ENCODE data around the gene EBF3.
A peak's percentile ranks its signal among the peaks of the same experiment; 100 is the strongest.

Gene EBF3

DNA sequence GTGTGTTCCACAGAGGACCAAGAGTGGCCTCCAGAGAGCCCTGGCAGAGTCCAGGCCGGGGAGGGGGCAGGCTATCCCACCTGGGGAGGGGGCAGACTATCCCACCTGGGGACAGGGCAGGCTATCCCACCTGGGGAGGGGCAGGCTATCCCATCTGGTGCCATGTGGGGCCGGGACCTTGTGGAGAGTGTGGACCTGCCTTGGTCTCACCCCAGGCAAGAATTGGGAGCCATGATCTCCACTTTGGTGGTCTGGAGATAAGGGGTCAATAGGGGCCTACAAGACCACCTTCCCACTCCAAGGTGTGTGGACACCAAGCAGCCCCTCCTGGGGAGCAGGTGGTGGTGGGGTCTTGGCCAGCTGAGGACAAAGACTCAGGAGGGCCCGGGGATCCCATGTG, 138.2 kb downstream of the EBF3 start:
- WGBS, 2 donors (ENCODE audit: extremely low coverage in 2 of 2, insufficient read length in 2 of 2, insufficient replicate concordance in 1 of 2): no CpG with 5 or more reads among the region's 3 CpGs
- Histone ChIP-seq H3K4me2 (ENCODE audit: insufficient read depth, low read length, poor library complexity, severe bottlenecking) (no peak overlapping the region), H2AFZ (ENCODE audit: low read length) (no peak overlapping the region), H3K23ac (ENCODE audit: low read depth, low read length, poor library complexity) (no peak overlapping the region), H3K27me3 (ENCODE audit: control insufficient read depth in 3 of 3, insufficient read depth in 3 of 3, low read depth in 1 of 3, low read length in 3 of 3) (no peaks in the 10 kb centered on the region), H4K91ac (ENCODE audit: low read depth, low read length, poor library complexity) (no peak overlapping the region), H3K4ac (ENCODE audit: low read length) (no peak overlapping the region), H4K8ac (ENCODE audit: low read depth, low read length) (no peak overlapping the region), H3K36me3 (replicated peaks in 1 of 2; ENCODE audit: control insufficient read depth in 2 of 2, insufficient read depth in 2 of 2, low read length in 2 of 2) (no peaks in the 10 kb centered on the region), H2BK120ac (ENCODE audit: low read depth, low read length) (no peak overlapping the region), H3K4me3 (ENCODE audit: low read length in 2 of 2) (no peak overlapping the region), H3K9ac (ENCODE audit: low read depth, low read length, poor library complexity) (no peak overlapping the region), H3K79me1 (ENCODE audit: low read depth, low read length) (no peaks in the 10 kb centered on the region), H2BK5ac (ENCODE audit: low read length) (no peak overlapping the region), H3K9me3 (replicated peaks in 1 of 2; ENCODE audit: control insufficient read depth in 2 of 2, insufficient read depth in 1 of 2, low read depth in 1 of 2, low read length in 2 of 2) (no peaks in the 10 kb centered on the region), H3K14ac (ENCODE audit: low read length) (no peak overlapping the region), H3K18ac (ENCODE audit: low read length) (no peak overlapping the region), H2BK15ac (ENCODE audit: low read length) (no peak overlapping the region), H3K27ac (replicated peaks; ENCODE audit: low read length) (no peak overlapping the region), H2BK12ac (ENCODE audit: low read length) (no peak overlapping the region), H3K4me1 (ENCODE audit: control insufficient read depth in 2 of 2, insufficient read depth in 1 of 2, low read depth in 1 of 2, low read length in 2 of 2) (no peaks in the 10 kb centered on the region), H2AK5ac (ENCODE audit: low read depth, low read length) (peak overlapping the region; percentile 83)
- DNase-seq (ENCODE audit: low spot score): no peak

DNA sequence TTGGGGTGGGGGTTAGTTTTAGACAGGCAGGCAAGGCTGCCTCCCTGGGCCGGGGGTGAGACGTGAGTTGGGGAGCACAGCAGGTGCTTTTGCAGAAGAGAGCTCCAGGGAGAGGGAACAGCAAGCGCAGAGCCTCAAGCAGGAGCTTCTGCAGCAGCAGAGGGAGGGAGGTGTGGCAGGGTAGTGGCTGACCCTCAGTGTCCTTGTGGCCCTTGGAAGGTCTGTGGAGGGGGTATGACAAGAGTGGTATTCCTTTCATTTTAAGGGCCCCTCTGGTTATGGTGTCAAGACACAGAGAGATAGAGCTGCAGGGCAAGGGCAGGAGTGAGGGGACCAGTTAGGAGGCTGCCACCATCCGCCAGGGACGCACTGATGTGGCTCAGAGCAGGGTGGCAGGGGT, 138.9 kb downstream of the EBF3 start:
- H4K91ac ChIP-seq (ENCODE audit: low read depth, low read length, poor library complexity): no peak overlapping the region
- no peak overlapping the region for H3K4ac ChIP-seq (ENCODE audit: low read length)
- no peak overlapping the region for H2BK12ac ChIP-seq (ENCODE audit: low read length)
- no peak overlapping the region for H3K4me3 ChIP-seq (ENCODE audit: low read length in 2 of 2)
- H2BK15ac ChIP-seq (ENCODE audit: low read length): no peak overlapping the region
- H3K14ac ChIP-seq (ENCODE audit: low read length): peak overlapping the region; percentile 75
- H3K23ac ChIP-seq (ENCODE audit: low read depth, low read length, poor library complexity): no peak overlapping the region
- H3K9me3 ChIP-seq (replicated peaks in 1 of 2; ENCODE audit: control insufficient read depth in 2 of 2, insufficient read depth in 1 of 2, low read depth in 1 of 2, low read length in 2 of 2): no peaks in the 10 kb centered on the region
- H2AK5ac ChIP-seq (ENCODE audit: low read depth, low read length): no peak overlapping the region
- no peaks in the 10 kb centered on the region for H3K36me3 ChIP-seq (replicated peaks in 1 of 2; ENCODE audit: control insufficient read depth in 2 of 2, insufficient read depth in 2 of 2, low read length in 2 of 2)
- H3K27ac ChIP-seq (replicated peaks; ENCODE audit: low read length): no peak overlapping the region
- no peak overlapping the region for H4K8ac ChIP-seq (ENCODE audit: low read depth, low read length)
- H2BK5ac ChIP-seq (ENCODE audit: low read length): no peak overlapping the region
- H2AFZ ChIP-seq (ENCODE audit: low read length): no peak overlapping the region
- WGBS, 2 donors (ENCODE audit: extremely low coverage in 2 of 2, insufficient read length in 2 of 2, insufficient replicate concordance in 1 of 2): no CpG with 5 or more reads among the region's 5 CpGs
- H3K4me2 ChIP-seq (ENCODE audit: insufficient read depth, low read length, poor library complexity, severe bottlenecking): no peak overlapping the region
- H3K18ac ChIP-seq (ENCODE audit: low read length): no peak overlapping the region
- H3K4me1 ChIP-seq (ENCODE audit: control insufficient read depth in 2 of 2, insufficient read depth in 1 of 2, low read depth in 1 of 2, low read length in 2 of 2): no peaks in the 10 kb centered on the region
- DNase-seq (ENCODE audit: low spot score): no peak
- no peak overlapping the region for H2BK120ac ChIP-seq (ENCODE audit: low read depth, low read length)
- H3K9ac ChIP-seq (ENCODE audit: low read depth, low read length, poor library complexity): no peak overlapping the region
- H3K27me3 ChIP-seq (ENCODE audit: control insufficient read depth in 3 of 3, insufficient read depth in 3 of 3, low read depth in 1 of 3, low read length in 3 of 3): no peaks in the 10 kb centered on the region
- no peaks in the 10 kb centered on the region for H3K79me1 ChIP-seq (ENCODE audit: low read depth, low read length)

GRCh38 chr10:129820451-129820850, 143.6 kb downstream of the EBF3 start:
- Histone ChIP-seq H4K8ac (ENCODE audit: low read depth, low read length) (no peak overlapping the region), H3K4me2 (ENCODE audit: insufficient read depth, low read length, poor library complexity, severe bottlenecking) (no peak overlapping the region), H3K18ac (ENCODE audit: low read length) (peak overlapping the region; percentile 57), H3K9me3 (replicated peaks in 1 of 2; ENCODE audit: control insufficient read depth in 2 of 2, insufficient read depth in 1 of 2, low read depth in 1 of 2, low read length in 2 of 2) (peaks cover 0 to 3% of the 10 kb centered on the region in 2 donors), H3K79me1 (ENCODE audit: low read depth, low read length) (no peaks in the 10 kb centered on the region), H2BK12ac (ENCODE audit: low read length) (no peak overlapping the region), H2AFZ (ENCODE audit: low read length) (no peak overlapping the region), H2BK120ac (ENCODE audit: low read depth, low read length) (no peak overlapping the region), H2AK5ac (ENCODE audit: low read depth, low read length) (no peak overlapping the region), H3K27me3 (ENCODE audit: control insufficient read depth in 3 of 3, insufficient read depth in 3 of 3, low read depth in 1 of 3, low read length in 3 of 3) (no peaks in the 10 kb centered on the region), H3K27ac (replicated peaks; ENCODE audit: low read length) (no peak overlapping the region), H3K9ac (ENCODE audit: low read depth, low read length, poor library complexity) (no peak overlapping the region), H2BK15ac (ENCODE audit: low read length) (no peak overlapping the region), H3K23ac (ENCODE audit: low read depth, low read length, poor library complexity) (no peak overlapping the region), H4K91ac (ENCODE audit: low read depth, low read length, poor library complexity) (no peak overlapping the region), H2BK5ac (ENCODE audit: low read length) (no peak overlapping the region), H3K4me1 (ENCODE audit: control insufficient read depth in 2 of 2, insufficient read depth in 1 of 2, low read depth in 1 of 2, low read length in 2 of 2) (no peaks in the 10 kb centered on the region), H3K4ac (ENCODE audit: low read length) (no peak overlapping the region), H3K14ac (ENCODE audit: low read length) (no peak overlapping the region), H3K36me3 (replicated peaks in 1 of 2; ENCODE audit: control insufficient read depth in 2 of 2, insufficient read depth in 2 of 2, low read length in 2 of 2) (no peaks in the 10 kb centered on the region), H3K4me3 (ENCODE audit: low read length in 2 of 2) (no peak overlapping the region)
- no CpG with 5 or more reads among the region's 3 CpGs for WGBS, 2 donors (ENCODE audit: extremely low coverage in 2 of 2, insufficient read length in 2 of 2, insufficient replicate concordance in 1 of 2)
- DNase-seq (ENCODE audit: low spot score): no peak

DNA sequence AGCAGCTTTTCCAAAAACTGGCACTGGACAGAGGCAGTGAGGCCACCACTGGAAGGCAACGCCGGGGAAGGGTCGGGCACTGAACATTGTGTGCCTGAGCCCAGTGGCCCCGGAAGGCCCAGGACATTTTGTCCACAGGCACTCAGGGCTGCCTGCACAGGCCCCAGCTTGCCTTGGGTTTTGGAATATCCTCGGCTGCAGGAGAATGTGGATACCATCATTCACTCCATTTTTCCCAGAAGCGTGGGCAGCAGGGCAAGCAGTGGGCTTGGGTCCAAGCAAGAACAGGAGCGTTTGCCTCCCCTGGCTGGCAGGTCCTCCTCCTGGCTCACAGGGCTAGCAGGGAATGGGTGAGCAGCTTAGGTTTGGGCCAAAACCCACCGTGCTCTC, 147.4 kb downstream of the EBF3 start:
- Histone ChIP-seq H3K36me3 (replicated peaks in 1 of 2; ENCODE audit: control insufficient read depth in 2 of 2, insufficient read depth in 2 of 2, low read length in 2 of 2) (no peaks in the 10 kb centered on the region), H3K9me3 (replicated peaks in 1 of 2; ENCODE audit: control insufficient read depth in 2 of 2, insufficient read depth in 1 of 2, low read depth in 1 of 2, low read length in 2 of 2) (peaks cover 0 to 3% of the 10 kb centered on the region in 2 donors), H3K18ac (ENCODE audit: low read length) (peak overlapping the region; percentile 68), H3K4me3 (ENCODE audit: low read length in 2 of 2) (no peak overlapping the region), H3K23ac (ENCODE audit: low read depth, low read length, poor library complexity) (no peak overlapping the region), H3K27ac (replicated peaks; ENCODE audit: low read length) (no peak overlapping the region), H3K4ac (ENCODE audit: low read length) (no peak overlapping the region), H2BK5ac (ENCODE audit: low read length) (no peak overlapping the region), H2BK120ac (ENCODE audit: low read depth, low read length) (no peak overlapping the region), H4K8ac (ENCODE audit: low read depth, low read length) (no peak overlapping the region), H2BK12ac (ENCODE audit: low read length) (no peak overlapping the region), H3K4me1 (ENCODE audit: control insufficient read depth in 2 of 2, insufficient read depth in 1 of 2, low read depth in 1 of 2, low read length in 2 of 2) (peaks cover 0 to 2% of the 10 kb centered on the region in 2 donors), H3K14ac (ENCODE audit: low read length) (no peak overlapping the region), H3K79me1 (ENCODE audit: low read depth, low read length) (no peaks in the 10 kb centered on the region), H3K4me2 (ENCODE audit: insufficient read depth, low read length, poor library complexity, severe bottlenecking) (no peak overlapping the region), H3K27me3 (ENCODE audit: control insufficient read depth in 3 of 3, insufficient read depth in 3 of 3, low read depth in 1 of 3, low read length in 3 of 3) (no peaks in the 10 kb centered on the region), H4K91ac (ENCODE audit: low read depth, low read length, poor library complexity) (no peak overlapping the region), H2BK15ac (ENCODE audit: low read length) (no peak overlapping the region), H2AFZ (ENCODE audit: low read length) (no peak overlapping the region), H3K9ac (ENCODE audit: low read depth, low read length, poor library complexity) (no peak overlapping the region), H2AK5ac (ENCODE audit: low read depth, low read length) (peak overlapping the region; percentile 12)
- WGBS, 2 donors (ENCODE audit: extremely low coverage in 2 of 2, insufficient read length in 2 of 2, insufficient replicate concordance in 1 of 2): no CpG with 5 or more reads among the region's 8 CpGs
- no peak for DNase-seq (ENCODE audit: low spot score)

Measured in neuronal stem cell (in vitro differentiated cells).